Measurements from ENCODE around the gene CASQ1. TPM values are rescaled to one million over a fixed set of nuclear protein-coding genes. Genes with fewer than 3 reads are reported as not detected.

Gene CASQ1
- polyA plus RNA-seq: 1.9 TPM
- long read RNA-seq, donor 1, partial matches to known transcripts: 0 of 2 reads
- long read RNA-seq, donor 1, other reads (novel, unspliced or antisense): 0 of 2 reads
- long read RNA-seq, donor 2: 0 reads
- long read RNA-seq, donor 3: 0 reads
- long read RNA-seq, donor 4: 0 reads
- long read RNA-seq, donor 5: 0 reads
- long read RNA-seq, donor 6, partial matches to known transcripts: 0 of 1 reads
- long read RNA-seq, donor 6, other reads (novel, unspliced or antisense): 0 of 1 reads
- long read RNA-seq, donor 7: 0 reads
- long read RNA-seq, donor 8, partial matches to known transcripts: 0 of 1 reads
- long read RNA-seq, donor 8, other reads (novel, unspliced or antisense): 0 of 1 reads
- long read RNA-seq, donor 9: 0 reads
- long read RNA-seq, donor 10: 0 reads
- long read RNA-seq, donor 11: 0 reads

DNA sequence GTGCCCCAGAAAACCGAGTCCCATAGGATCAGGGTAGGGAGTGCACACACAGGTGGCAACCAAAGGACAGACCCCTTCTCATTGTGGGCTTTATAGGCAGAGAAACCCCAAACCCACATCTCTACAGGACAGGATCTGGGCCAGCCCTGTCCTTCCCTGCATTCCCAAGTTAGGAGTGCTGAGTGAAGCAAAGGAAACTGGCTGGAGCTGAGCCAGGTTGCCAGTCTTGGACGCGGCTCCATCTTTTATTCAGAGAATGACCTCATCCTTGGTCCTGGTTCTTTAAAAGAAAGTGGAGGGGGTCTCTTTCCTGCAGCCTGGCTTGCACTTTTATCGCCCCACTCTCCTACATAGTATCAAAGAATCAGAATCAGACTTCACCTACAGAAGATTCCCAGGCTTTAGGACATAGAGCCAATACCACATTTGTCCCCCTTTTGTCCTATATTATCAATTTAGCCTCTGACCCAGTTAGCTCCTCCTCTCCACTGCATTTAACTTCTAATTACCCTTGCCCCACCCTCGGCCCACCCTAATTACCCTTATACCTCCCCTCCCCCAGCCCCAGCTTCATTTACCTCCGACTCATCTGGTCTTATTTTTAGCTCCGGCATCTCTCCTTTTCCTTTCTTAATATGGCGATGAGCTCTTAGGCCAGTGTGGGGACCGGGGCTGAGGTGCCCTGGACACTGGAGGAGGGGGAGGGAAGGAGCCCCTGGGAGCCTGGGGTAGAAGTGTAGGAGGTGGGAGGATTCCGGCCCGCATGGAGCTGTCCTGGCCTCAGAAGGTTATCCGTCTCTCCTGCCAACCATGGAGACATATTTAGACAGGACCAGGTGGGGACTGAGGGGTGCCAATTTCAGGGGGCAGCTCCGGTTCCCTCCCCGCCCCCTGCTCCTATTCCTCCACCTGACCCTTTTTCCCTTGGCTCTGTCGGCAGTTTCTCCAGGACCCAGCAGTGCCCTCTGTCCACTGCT, at the start of gene CASQ1:
Gene CASQ1, plus strand, starts transcription at position 927 of the 977 bp plus-strand sequence. CDS start 177 bp downstream, outside the sequence.
- no peak within 1 kb of the TSS for H3K4me3 ChIP-seq (ENCODE audit: low read length)
- no peak for DNase-seq
- H3K9me3 ChIP-seq (ENCODE audit: control insufficient read depth, low read depth, low read length): no peaks in the 10 kb centered on the region
- WGBS (ENCODE audit: insufficient coverage, low lambda C conversion rate): no CpG with 5 or more reads among the region's 15 CpGs
- H3K36me3 ChIP-seq (ENCODE audit: control insufficient read depth, insufficient read depth, low read length): no peaks in the 10 kb centered on the region
- H3K27ac ChIP-seq (ENCODE audit: low read length): no peak within 1 kb of the TSS
- no peaks in the 10 kb centered on the region for H3K27me3 ChIP-seq (ENCODE audit: control insufficient read depth, insufficient read depth, low read length)
- peaks cover 11% of the 10 kb centered on the region for H3K4me1 ChIP-seq (ENCODE audit: control insufficient read depth, insufficient read depth, low read length)

DNA sequence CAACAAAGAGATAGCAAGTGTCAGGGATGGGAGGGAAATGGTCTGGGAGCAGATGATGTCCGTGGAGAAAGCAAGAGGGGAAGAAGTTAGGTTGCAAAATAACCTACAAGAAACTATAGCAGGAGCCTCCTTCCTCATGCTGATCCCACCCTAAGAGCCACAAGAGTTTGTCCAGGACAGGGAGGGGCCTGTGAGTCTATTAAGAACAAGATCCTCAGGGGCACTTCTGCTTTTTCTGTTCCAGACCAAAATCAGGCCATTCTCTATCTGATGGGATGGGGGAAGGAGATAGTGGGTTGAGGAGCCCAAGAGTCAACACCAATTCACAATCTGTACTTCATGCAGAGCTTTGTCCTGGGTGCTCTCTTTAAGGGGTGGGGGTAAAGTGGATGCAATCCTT, 46.7 kb upstream of the CASQ1 start:
- Histone ChIP-seq H3K4me3 (ENCODE audit: low read length) (no peak overlapping the region), H3K4me1 (ENCODE audit: control insufficient read depth, insufficient read depth, low read length) (no peaks in the 10 kb centered on the region), H3K27me3 (ENCODE audit: control insufficient read depth, insufficient read depth, low read length) (no peaks in the 10 kb centered on the region), H3K36me3 (ENCODE audit: control insufficient read depth, insufficient read depth, low read length) (no peaks in the 10 kb centered on the region), H3K27ac (ENCODE audit: low read length) (no peak overlapping the region), H3K9me3 (ENCODE audit: control insufficient read depth, low read depth, low read length) (no peaks in the 10 kb centered on the region)
- DNase-seq: no peak
- no CpG with 5 or more reads among the region's 1 CpG for WGBS (ENCODE audit: insufficient coverage, low lambda C conversion rate)

DNA sequence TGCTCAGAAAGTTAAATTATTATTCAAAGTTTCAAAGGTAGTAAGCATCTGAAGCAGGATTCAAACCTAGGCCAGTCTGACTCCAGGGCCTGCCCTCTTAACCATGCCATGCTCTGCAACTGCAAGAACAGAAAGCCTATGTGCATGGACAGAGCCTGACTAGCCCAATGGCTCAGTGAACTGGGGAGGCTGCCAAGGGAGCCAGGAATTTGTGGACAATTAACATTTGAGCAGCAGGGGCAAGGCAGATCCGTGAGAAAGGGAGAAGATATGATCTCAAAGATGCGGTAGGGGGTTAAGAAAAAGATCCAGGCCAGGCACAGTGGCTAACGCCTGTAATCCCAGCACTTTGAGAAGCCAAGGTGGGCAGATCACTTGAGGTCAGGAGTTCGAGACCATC, 45.5 kb upstream of the CASQ1 start:
- H3K27me3 ChIP-seq (ENCODE audit: control insufficient read depth, insufficient read depth, low read length): no peaks in the 10 kb centered on the region
- no peak overlapping the region for H3K27ac ChIP-seq (ENCODE audit: low read length)
- H3K9me3 ChIP-seq (ENCODE audit: control insufficient read depth, low read depth, low read length): no peaks in the 10 kb centered on the region
- H3K36me3 ChIP-seq (ENCODE audit: control insufficient read depth, insufficient read depth, low read length): no peaks in the 10 kb centered on the region
- no peak for DNase-seq
- WGBS (ENCODE audit: insufficient coverage, low lambda C conversion rate): no CpG with 5 or more reads among the region's 4 CpGs
- no peak overlapping the region for H3K4me3 ChIP-seq (ENCODE audit: low read length)
- H3K4me1 ChIP-seq (ENCODE audit: control insufficient read depth, insufficient read depth, low read length): no peaks in the 10 kb centered on the region

DNA sequence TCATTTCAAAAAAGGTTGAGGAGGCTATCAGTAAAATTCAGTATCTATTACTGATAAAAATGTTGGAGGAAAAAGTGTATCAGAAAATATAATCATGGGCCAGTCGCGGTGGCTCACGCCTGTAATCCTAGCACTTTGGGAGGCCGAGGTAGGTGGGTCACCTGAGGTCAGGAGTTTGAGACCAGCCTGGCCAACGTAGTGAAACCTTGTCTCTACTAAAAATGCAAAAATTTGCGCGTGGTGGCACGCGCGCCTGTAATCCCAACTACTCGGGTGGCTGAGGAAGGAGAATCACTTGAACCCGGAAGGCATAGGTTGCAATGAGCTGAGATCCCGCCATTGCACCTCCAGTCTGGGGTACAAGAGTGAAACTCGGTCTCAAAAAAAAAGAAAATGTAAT, 44.3 kb upstream of the CASQ1 start:
- 95% methylated on average over 7 of the region's 14 CpGs for WGBS (ENCODE audit: insufficient coverage, low lambda C conversion rate)
- Histone ChIP-seq H3K9me3 (ENCODE audit: control insufficient read depth, low read depth, low read length) (no peaks in the 10 kb centered on the region), H3K27ac (ENCODE audit: low read length) (no peak overlapping the region), H3K27me3 (ENCODE audit: control insufficient read depth, insufficient read depth, low read length) (no peaks in the 10 kb centered on the region), H3K36me3 (ENCODE audit: control insufficient read depth, insufficient read depth, low read length) (no peaks in the 10 kb centered on the region), H3K4me3 (ENCODE audit: low read length) (no peak overlapping the region), H3K4me1 (ENCODE audit: control insufficient read depth, insufficient read depth, low read length) (no peaks in the 10 kb centered on the region)
- DNase-seq: no peak

GRCh38 chr1:160148121-160148520, 42.3 kb upstream of the CASQ1 start:
- no peak overlapping the region for H3K27ac ChIP-seq (ENCODE audit: low read length)
- H3K4me3 ChIP-seq (ENCODE audit: low read length): no peak overlapping the region
- no peaks in the 10 kb centered on the region for H3K4me1 ChIP-seq (ENCODE audit: control insufficient read depth, insufficient read depth, low read length)
- WGBS (ENCODE audit: insufficient coverage, low lambda C conversion rate): 44% methylated on average over 3 of the region's 3 CpGs
- no peak for DNase-seq
- H3K27me3 ChIP-seq (ENCODE audit: control insufficient read depth, insufficient read depth, low read length): no peaks in the 10 kb centered on the region
- no peaks in the 10 kb centered on the region for H3K9me3 ChIP-seq (ENCODE audit: control insufficient read depth, low read depth, low read length)
- H3K36me3 ChIP-seq (ENCODE audit: control insufficient read depth, insufficient read depth, low read length): no peaks in the 10 kb centered on the region

DNA sequence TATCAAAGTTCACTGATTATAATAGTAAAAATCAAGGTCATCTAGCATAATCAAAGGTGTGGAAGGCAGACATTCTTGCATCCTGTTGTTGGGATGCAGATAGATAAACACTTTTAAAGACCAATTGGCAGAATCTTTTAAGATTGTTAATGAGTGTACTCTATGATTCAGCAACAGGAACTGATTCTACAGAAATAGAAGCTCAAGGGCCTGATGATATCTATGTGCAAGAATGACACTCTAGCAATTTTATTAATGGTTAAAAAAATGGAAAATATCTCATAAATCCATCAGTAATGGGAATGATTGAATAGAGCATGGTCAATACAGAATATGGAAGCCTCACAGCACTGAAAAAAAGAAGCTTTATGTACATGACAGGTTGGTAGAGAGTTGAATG, 41.1 kb upstream of the CASQ1 start:
- no peak overlapping the region for H3K27ac ChIP-seq (ENCODE audit: low read length)
- no peaks in the 10 kb centered on the region for H3K9me3 ChIP-seq (ENCODE audit: control insufficient read depth, low read depth, low read length)
- no peak for DNase-seq
- no peaks in the 10 kb centered on the region for H3K27me3 ChIP-seq (ENCODE audit: control insufficient read depth, insufficient read depth, low read length)
- no peaks in the 10 kb centered on the region for H3K4me1 ChIP-seq (ENCODE audit: control insufficient read depth, insufficient read depth, low read length)
- no peaks in the 10 kb centered on the region for H3K36me3 ChIP-seq (ENCODE audit: control insufficient read depth, insufficient read depth, low read length)
- no peak overlapping the region for H3K4me3 ChIP-seq (ENCODE audit: low read length)

GRCh38 chr1:160149716-160150115, 40.7 kb upstream of the CASQ1 start:
- H3K4me1 ChIP-seq (ENCODE audit: control insufficient read depth, insufficient read depth, low read length): no peaks in the 10 kb centered on the region
- DNase-seq: no peak
- H3K36me3 ChIP-seq (ENCODE audit: control insufficient read depth, insufficient read depth, low read length): no peaks in the 10 kb centered on the region
- WGBS (ENCODE audit: insufficient coverage, low lambda C conversion rate): 100% methylated on average over 1 of the region's 2 CpGs
- no peaks in the 10 kb centered on the region for H3K9me3 ChIP-seq (ENCODE audit: control insufficient read depth, low read depth, low read length)
- no peak overlapping the region for H3K27ac ChIP-seq (ENCODE audit: low read length)
- no peak overlapping the region for H3K4me3 ChIP-seq (ENCODE audit: low read length)
- H3K27me3 ChIP-seq (ENCODE audit: control insufficient read depth, insufficient read depth, low read length): no peaks in the 10 kb centered on the region

- Histone ChIP-seq H3K36me3 (ENCODE audit: control insufficient read depth, insufficient read depth, low read length) (no peaks in the 10 kb centered on the region), H3K4me1 (ENCODE audit: control insufficient read depth, insufficient read depth, low read length) (no peaks in the 10 kb centered on the region), H3K4me3 (ENCODE audit: low read length) (no peak within 1 kb of the TSS), H3K27ac (ENCODE audit: low read length) (no peak within 1 kb of the TSS), H3K27me3 (ENCODE audit: control insufficient read depth, insufficient read depth, low read length) (no peaks in the 10 kb centered on the region), H3K9me3 (ENCODE audit: control insufficient read depth, low read depth, low read length) (no peaks in the 10 kb centered on the region)
- DNase-seq: no peak
- 100% methylated on average over 1 of the region's 6 CpGs for WGBS (ENCODE audit: insufficient coverage, low lambda C conversion rate)
These were observed 39.1 kb upstream of the CASQ1 start, which contains the start of gene ATP1A4 for GRCh38 chr1:160151303-160151702. ATP1A4 (plus strand) TSS chr1:160151603; CDS start chr1:160152041, 438 bp downstream.

- Histone ChIP-seq H3K27ac (ENCODE audit: low read length) (no peak overlapping the region), H3K4me1 (ENCODE audit: control insufficient read depth, insufficient read depth, low read length) (no peaks in the 10 kb centered on the region), H3K36me3 (ENCODE audit: control insufficient read depth, insufficient read depth, low read length) (no peaks in the 10 kb centered on the region), H3K4me3 (ENCODE audit: low read length) (no peak overlapping the region), H3K27me3 (ENCODE audit: control insufficient read depth, insufficient read depth, low read length) (no peaks in the 10 kb centered on the region), H3K9me3 (ENCODE audit: control insufficient read depth, low read depth, low read length) (no peaks in the 10 kb centered on the region)
- DNase-seq: no peak
- no CpG with 5 or more reads among the region's 3 CpGs for WGBS (ENCODE audit: insufficient coverage, low lambda C conversion rate)
These were observed 35.6 kb upstream of the CASQ1 start for GRCh38 chr1:160154790-160155189.

DNA sequence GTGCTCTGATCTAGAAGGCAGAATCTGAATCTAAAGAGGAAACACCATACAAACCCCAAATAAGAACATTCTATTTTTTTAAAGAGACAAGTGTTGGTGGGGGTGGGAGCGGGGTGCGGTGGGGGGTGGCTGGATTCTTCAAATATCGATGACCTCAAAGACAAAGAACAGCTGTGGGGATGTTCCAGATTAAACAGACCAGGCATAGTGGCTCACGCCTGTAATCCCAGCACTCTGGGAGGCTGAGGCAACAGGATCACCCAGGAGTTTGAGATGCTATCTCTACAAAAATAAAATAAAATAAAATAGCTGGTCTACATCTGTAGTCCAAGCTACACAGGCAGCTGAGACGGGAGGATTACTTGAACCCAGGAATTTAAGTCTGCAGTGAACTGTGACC, 34.0 kb upstream of the CASQ1 start:
- Histone ChIP-seq H3K9me3 (ENCODE audit: control insufficient read depth, low read depth, low read length) (no peaks in the 10 kb centered on the region), H3K4me1 (ENCODE audit: control insufficient read depth, insufficient read depth, low read length) (no peaks in the 10 kb centered on the region), H3K27ac (ENCODE audit: low read length) (no peak overlapping the region), H3K27me3 (ENCODE audit: control insufficient read depth, insufficient read depth, low read length) (no peaks in the 10 kb centered on the region), H3K4me3 (ENCODE audit: low read length) (no peak overlapping the region), H3K36me3 (ENCODE audit: control insufficient read depth, insufficient read depth, low read length) (no peaks in the 10 kb centered on the region)
- WGBS (ENCODE audit: insufficient coverage, low lambda C conversion rate): no CpG with 5 or more reads among the region's 5 CpGs
- DNase-seq: no peak

Data from large intestine (tissue), 12 donors.